Activated CD4-positive, alpha-beta T cell treated with anti-CD3 and anti-CD28 coated beads, Interleukin-2, Interleukin-4, amounts not matched to agents 100 ng/mL and 50 ng/mL, durations not matched to agents 16 hours and 8 hours (primary cell): ENCODE data around the gene VTI1A.

Experiments used
- DNase-seq: peaks from one replicate; pipeline ENCODE4 v3.0.0-alpha.2; 2020; ENCODE audit warnings: low spot score

Gene VTI1A

GRCh38 chr10:112679392-112679791, 232.4 kb downstream of the VTI1A start:
- DNase-seq = no peak

GRCh38 chr10:112680586-112680985, 233.6 kb downstream of the VTI1A start:
- DNase-seq = no peak

- DNase-seq = no peak
These were observed 240.6 kb downstream of the VTI1A start for GRCh38 chr10:112687647-112688046.

GRCh38 chr10:112689327-112690072, 242.5 kb downstream of the VTI1A start:
- DNase-seq = no peak

GRCh38 chr10:112695539-112695938, 248.5 kb downstream of the VTI1A start:
- no peak for DNase-seq

GRCh38 chr10:112696592-112696991, 249.6 kb downstream of the VTI1A start:
- no peak for DNase-seq

GRCh38 chr10:112698133-112698817, 251.3 kb downstream of the VTI1A start:
- DNase-seq = no peak

GRCh38 chr10:112698818-112699164, 251.8 kb downstream of the VTI1A start:
- DNase-seq = no peak

- DNase-seq = no peak
These were observed 253.2 kb downstream of the VTI1A start for GRCh38 chr10:112700215-112700671.

- DNase-seq = no peak
These were observed 254.3 kb downstream of the VTI1A start for GRCh38 chr10:112701211-112701877.

- DNase-seq = no peak
These were observed 254.9 kb downstream of the VTI1A start for GRCh38 chr10:112701878-112702255.

GRCh38 chr10:112706577-112706976, 259.6 kb downstream of the VTI1A start:
- no peak for DNase-seq

- no peak for DNase-seq
These were observed 261.4 kb downstream of the VTI1A start for GRCh38 chr10:112708461-112708860.

- no peak for DNase-seq
These were observed 263.5 kb downstream of the VTI1A start for GRCh38 chr10:112710528-112710927.

GRCh38 chr10:112711366-112711765, 264.4 kb downstream of the VTI1A start:
- no peak for DNase-seq

GRCh38 chr10:112712536-112712935, 265.5 kb downstream of the VTI1A start:
- DNase-seq = no peak

- DNase-seq = no peak
These were observed 266.4 kb downstream of the VTI1A start for GRCh38 chr10:112713411-112713810.

- DNase-seq = no peak
These were observed 268.6 kb downstream of the VTI1A start for GRCh38 chr10:112715581-112715980.

GRCh38 chr10:112716076-112716475, 269.1 kb downstream of the VTI1A start:
- DNase-seq = no peak

- no peak for DNase-seq
These were observed 270.0 kb downstream of the VTI1A start for GRCh38 chr10:112716924-112717413.

- DNase-seq = no peak
These were observed 273.2 kb downstream of the VTI1A start for GRCh38 chr10:112720178-112720577.

- DNase-seq = peak; percentile 39
These were observed 274.2 kb downstream of the VTI1A start for GRCh38 chr10:112721080-112721698.
